H9 (cell line): ENCODE results near the gene KCNJ10. TPM values are rescaled to one million over a fixed set of nuclear protein-coding genes. Genes with fewer than 3 reads are reported as not detected.

ENCODE experiments used
- DNase-seq: peaks from one replicate; pipeline ENCODE4 v3.0.0-alpha.2; 2017
- H2AFZ ChIP-seq: one replicate; pipeline ENCODE4 v1.6.1; 2013; ENCODE audit warnings: mild to moderate bottlenecking, low read length, control low read depth, moderate library complexity
- H2AK5ac ChIP-seq: 2 replicates; pipeline ENCODE4 v1.6.1; 2013; ENCODE audit warnings: low read length, control low read depth, mixed read lengths; ENCODE audit not compliant: insufficient read length
- H2BK120ac ChIP-seq: one replicate; pipeline ENCODE4 v1.6.1; 2013; ENCODE audit warnings: low read depth, mild to moderate bottlenecking, low read length, control low read depth, inconsistent platforms; ENCODE audit not compliant: poor library complexity, severe bottlenecking
- H2BK12ac ChIP-seq: 2 replicates; pipeline ENCODE4 v1.6.1; 2013; ENCODE audit warnings: low read length, control low read depth, mixed read lengths, low read depth; ENCODE audit not compliant: insufficient read length
- H2BK15ac ChIP-seq: 2 replicates; pipeline ENCODE4 v1.6.1; 2013; ENCODE audit warnings: low read depth, low read length, control low read depth
- H2BK20ac ChIP-seq: one replicate; pipeline ENCODE4 v1.6.1; 2013; ENCODE audit warnings: low read depth, mild to moderate bottlenecking, low read length, control low read depth, inconsistent platforms; ENCODE audit not compliant: poor library complexity, severe bottlenecking
- H2BK5ac ChIP-seq: 2 replicates; pipeline ENCODE4 v1.6.1; 2013; ENCODE audit warnings: low read length, control low read depth, mixed read lengths; ENCODE audit not compliant: insufficient read length
- H3K14ac ChIP-seq: 2 replicates; pipeline ENCODE4 v1.6.1; 2013; ENCODE audit warnings: low read length, control low read depth; ENCODE audit not compliant: insufficient read depth
- H3K18ac ChIP-seq: 2 replicates; pipeline ENCODE4 v1.6.1; 2013; ENCODE audit warnings: low read depth, mild to moderate bottlenecking, mixed read lengths, low read length, control low read depth; ENCODE audit not compliant: insufficient read length
- H3K23ac ChIP-seq: 2 replicates; pipeline ENCODE4 v1.6.1; 2013; ENCODE audit warnings: low read length, control low read depth, mixed read lengths, low read depth; ENCODE audit not compliant: insufficient read length
- H3K23me2 ChIP-seq: 2 replicates; pipeline ENCODE4 v1.6.1; 2013; ENCODE audit warnings: low read depth, mild to moderate bottlenecking, mixed read lengths, low read length, control low read depth; ENCODE audit not compliant: insufficient read length, poor library complexity, severe bottlenecking
- H3K27ac ChIP-seq: 2 replicates; pipeline ENCODE4 v1.5.1; 2013; ENCODE audit warnings: low read length, control low read depth, mixed read lengths, low read depth; ENCODE audit not compliant: insufficient read length
- H3K27me3 ChIP-seq: 2 replicates; pipeline ENCODE4 v1.6.1; 2013; ENCODE audit warnings: low read length, control low read depth, inconsistent platforms; ENCODE audit not compliant: insufficient read depth
- H3K4ac ChIP-seq: 2 replicates; pipeline ENCODE4 v1.6.1; 2013; ENCODE audit warnings: low read depth, mild to moderate bottlenecking, control low read depth, inconsistent platforms, low read length, moderate library complexity
- H3K4me1 ChIP-seq: 2 replicates; pipeline ENCODE4 v1.6.1; 2013; ENCODE audit warnings: low read length, control low read depth, inconsistent platforms; ENCODE audit not compliant: insufficient read depth
- H3K4me2 ChIP-seq: 2 replicates; pipeline ENCODE4 v1.6.1; 2013; ENCODE audit warnings: low read length, control low read depth, mixed read lengths; ENCODE audit not compliant: insufficient read length, insufficient read depth
- H3K56ac ChIP-seq: 2 replicates; pipeline ENCODE4 v1.6.1; 2013; ENCODE audit warnings: low read depth, mild to moderate bottlenecking, mixed read lengths, low read length, control low read depth; ENCODE audit not compliant: insufficient read length
- H3K79me1 ChIP-seq: 2 replicates; pipeline ENCODE4 v1.6.1; 2013; ENCODE audit warnings: low read depth, mild to moderate bottlenecking, moderate library complexity, low read length, control low read depth, inconsistent platforms; ENCODE audit not compliant: insufficient read depth, poor library complexity, severe bottlenecking
- H3K79me2 ChIP-seq: 2 replicates; pipeline ENCODE4 v1.6.1; 2013; ENCODE audit warnings: low read length, control low read depth, inconsistent platforms; ENCODE audit not compliant: insufficient read depth
- H3K9ac ChIP-seq: 2 replicates; pipeline ENCODE4 v1.6.1; 2013; ENCODE audit warnings: low read length, control low read depth, mixed read lengths; ENCODE audit not compliant: insufficient read length; ENCODE audit errors: extremely low read depth
- H3K9me3 ChIP-seq: one replicate; pipeline ENCODE4 v1.6.1; 2013; ENCODE audit warnings: low read depth, low read length, inconsistent platforms; ENCODE audit not compliant: control insufficient read depth
- H3T11ph ChIP-seq: one replicate; pipeline ENCODE4 v1.6.1; 2013; ENCODE audit warnings: mild to moderate bottlenecking, low read length, control low read depth, inconsistent platforms
- H4K20me1 ChIP-seq: one replicate; pipeline ENCODE4 v1.6.1; 2013; ENCODE audit not compliant: control insufficient read depth, insufficient read length, insufficient read depth
- H4K5ac ChIP-seq: 2 replicates; pipeline ENCODE4 v1.6.1; 2013; ENCODE audit warnings: low read depth, mild to moderate bottlenecking, mixed read lengths, low read length, control low read depth; ENCODE audit not compliant: insufficient read length
- H4K8ac ChIP-seq: replicated peaks from 2 replicates; pipeline ENCODE4 v1.6.1; 2013; ENCODE audit warnings: low read length, control low read depth, mixed read lengths, low read depth; ENCODE audit not compliant: insufficient read length
- H4K91ac ChIP-seq: 2 replicates; pipeline ENCODE4 v1.6.1; 2013; ENCODE audit warnings: low read depth, mild to moderate bottlenecking, moderate library complexity, mixed read lengths, low read length, control low read depth; ENCODE audit not compliant: insufficient read length
- H3K27ac Mint-ChIP-seq, 3 experiments: 2 replicates in 2 of 3; 3 replicates in 1 of 3; pipeline ENCODE4 v1.8.0; 2020 to 2021; ENCODE audit warnings: mixed read lengths in 3 of 3, mild to moderate bottlenecking in 1 of 3, moderate library complexity in 1 of 3
- H3K27me3 Mint-ChIP-seq: 2 replicates; pipeline ENCODE4 v1.8.0; 2021; ENCODE audit warnings: low read depth, mild to moderate bottlenecking, moderate library complexity, mixed read lengths
- H3K36me3 Mint-ChIP-seq, 3 experiments: 2 replicates in 2 of 3; 3 replicates in 1 of 3; pipeline ENCODE4 v1.8.0; 2020 to 2021; ENCODE audit warnings: low read depth in 3 of 3, mixed read lengths in 3 of 3; ENCODE audit not compliant: insufficient read depth in 1 of 3
- H3K4me1 Mint-ChIP-seq, 2 experiments: 2 replicates each; pipeline ENCODE4 v1.8.0; 2020; ENCODE audit warnings: mixed read lengths in 2 of 2
- H3K4me3 Mint-ChIP-seq, 2 experiments: 2 replicates in 1 of 2; 3 replicates in 1 of 2; pipeline ENCODE4 v1.8.0; 2020 to 2021; ENCODE audit warnings: mild to moderate bottlenecking in 2 of 2, mixed read lengths in 2 of 2, moderate library complexity in 1 of 2
- H3K9me3 Mint-ChIP-seq, 2 experiments: 2 replicates in 1 of 2; 3 replicates in 1 of 2; pipeline ENCODE4 v1.8.0; 2020; ENCODE audit warnings: mild to moderate bottlenecking in 2 of 2, mixed read lengths in 2 of 2, moderate library complexity in 1 of 2
- CTCF ChIP-seq: fragments of 200-600 bp; sonication (generic); conservative IDR thresholded peaks from 3 replicates; pipeline ENCODE4 v1.8.0; 2021; ENCODE audit warnings: antibody characterized with exemption, mild to moderate bottlenecking
- WGBS: extraction: QIAGEN DNeasy Blood & Tissue Kit; methylation state at CpG from one replicate; pipeline ENCODE4 v1.1.7; 2013; ENCODE audit warnings: missing lambda C conversion rate, low lambda C conversion rate, mixed read lengths; ENCODE audit not compliant: insufficient read length; ENCODE audit errors: extremely low coverage; 5-methylcytosine and 5-hydroxymethylcytosine counted together
- total RNA-seq: library from RNA; stranded (reverse); gene quantifications from 2 replicates; pipeline ENCODE4 v1.2.1, GENCODE V29; 2021

The KCNJ10 gene
- total RNA-seq, 1 experiment from 2014 or later: 0.44 TPM

GRCh38 chr1:160053548-160054365 lies 16.2 kb downstream of the KCNJ10 start:
- no peak overlapping the region for H3K27ac ChIP-seq
- H2BK120ac ChIP-seq: no peak overlapping the region
- no peak overlapping the region for H2BK5ac ChIP-seq
- H3K18ac ChIP-seq: no peak overlapping the region
- no peak overlapping the region for H2BK20ac ChIP-seq
- H3K9ac ChIP-seq: no peak overlapping the region
- peaks cover 7 to 15% of the 10 kb centered on the region in 2 experiments for H3K4me1 Mint-ChIP-seq
- H3K4me3 Mint-ChIP-seq: no peak overlapping the region
- no peak overlapping the region for H2AK5ac ChIP-seq
- H3K9me3 ChIP-seq: no peaks in the 10 kb centered on the region
- H3K23ac ChIP-seq: no peak overlapping the region
- no peaks in the 10 kb centered on the region for H3K36me3 Mint-ChIP-seq
- H3K27ac Mint-ChIP-seq: no peak overlapping the region
- no peak overlapping the region for H2AFZ ChIP-seq
- H4K20me1 ChIP-seq: no peaks in the 10 kb centered on the region
- H4K8ac ChIP-seq: no peak overlapping the region
- H3K23me2 ChIP-seq: no peaks in the 10 kb centered on the region
- H3K79me2 ChIP-seq: no peaks in the 10 kb centered on the region
- no peaks in the 10 kb centered on the region for H3K79me1 ChIP-seq
- no peak overlapping the region for H3K4ac ChIP-seq
- no peak overlapping the region for H3K56ac ChIP-seq
- H3K4me1 ChIP-seq: no peaks in the 10 kb centered on the region; the same call in 1 of the 2 replicates
- H3K9me3 Mint-ChIP-seq: no peaks in the 10 kb centered on the region
- no peak overlapping the region for H2BK12ac ChIP-seq
- DNase-seq: no peak
- no peak for TF ChIP-seq CTCF
- no CpG with 5 or more reads among the region's 7 CpGs for WGBS
- H3K27me3 ChIP-seq: no peaks in the 10 kb centered on the region
- H4K5ac ChIP-seq: no peak overlapping the region
- H4K91ac ChIP-seq: no peak overlapping the region
- H3K27me3 Mint-ChIP-seq: peaks cover 45% of the 10 kb centered on the region
- H2BK15ac ChIP-seq: no peak overlapping the region
- no peak overlapping the region for H3K4me2 ChIP-seq
- no peak overlapping the region for H3K14ac ChIP-seq
- no peak overlapping the region for H3T11ph ChIP-seq
